ENCODE measurements around the gene CYP4V2. TPM values are rescaled to one million over a fixed set of nuclear protein-coding genes. Genes with fewer than 3 reads are reported as not detected.
A peak's percentile ranks its signal among the peaks of the same experiment; 100 is the strongest.

CYP4V2 gene
- total RNA-seq, 1 experiment from 2014 or later = 43.3 TPM

DNA sequence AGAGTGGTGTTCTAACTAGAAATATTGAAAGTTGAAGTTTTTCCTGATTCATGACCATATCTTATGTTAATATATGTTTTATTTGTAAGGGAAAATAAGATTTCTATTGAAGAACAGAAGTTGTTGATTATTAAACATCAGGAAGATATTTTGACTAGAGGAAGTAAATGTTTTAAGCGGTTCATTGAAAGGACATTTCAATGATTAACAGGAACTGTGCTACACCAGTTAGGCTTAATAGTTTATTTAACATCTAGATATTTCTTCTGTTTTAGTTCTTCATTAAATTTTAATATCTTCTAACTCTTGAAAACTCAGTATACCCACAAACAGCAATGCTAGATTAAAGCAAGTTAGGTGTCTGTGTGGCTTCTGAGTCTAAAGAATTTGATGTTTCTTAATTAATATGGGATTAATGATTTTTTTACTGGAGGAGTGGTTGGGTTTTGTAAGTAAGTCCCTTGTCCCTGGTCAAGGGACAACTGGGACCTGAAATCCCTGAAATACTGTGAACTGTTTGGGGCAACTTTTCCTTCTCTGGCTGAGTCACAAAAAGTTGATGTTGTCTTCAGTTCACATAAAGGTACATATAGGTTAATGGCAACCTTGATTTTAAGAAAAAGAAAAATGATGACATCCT, 42.9 kb upstream of the CYP4V2 start:
- intact Hi-C loops (cut with micrococcal nuclease; ENCODE audit: unreplicated experiment) = loop anchor here (5.0 kb wide), 2 partner anchors 41 to 44 kb away; partner anchors contain the start of gene CYP4V2
- Mint-ChIP-seq H3K27me3 (ENCODE audit: unreplicated experiment) (no peaks in the 10 kb centered on the region), H3K9me3 (ENCODE audit: low read depth, unreplicated experiment) (no peaks in the 10 kb centered on the region), H3K27ac (ENCODE audit: unreplicated experiment) (peak overlapping the region; percentile 99), H3K4me1 (ENCODE audit: low read depth, unreplicated experiment) (peaks cover 25% of the 10 kb centered on the region), H3K36me3 (ENCODE audit: insufficient read depth, unreplicated experiment) (peaks cover 62% of the 10 kb centered on the region), H3K4me3 (ENCODE audit: low read depth, unreplicated experiment) (peak overlapping the region; percentile 75)
- DNase-seq = no peak
- BruUV-seq (replicated peaks) = no TSS peak
- CTCF ChIA-PET = no interaction called here
- TF ChIP-seq, protein P1, sequence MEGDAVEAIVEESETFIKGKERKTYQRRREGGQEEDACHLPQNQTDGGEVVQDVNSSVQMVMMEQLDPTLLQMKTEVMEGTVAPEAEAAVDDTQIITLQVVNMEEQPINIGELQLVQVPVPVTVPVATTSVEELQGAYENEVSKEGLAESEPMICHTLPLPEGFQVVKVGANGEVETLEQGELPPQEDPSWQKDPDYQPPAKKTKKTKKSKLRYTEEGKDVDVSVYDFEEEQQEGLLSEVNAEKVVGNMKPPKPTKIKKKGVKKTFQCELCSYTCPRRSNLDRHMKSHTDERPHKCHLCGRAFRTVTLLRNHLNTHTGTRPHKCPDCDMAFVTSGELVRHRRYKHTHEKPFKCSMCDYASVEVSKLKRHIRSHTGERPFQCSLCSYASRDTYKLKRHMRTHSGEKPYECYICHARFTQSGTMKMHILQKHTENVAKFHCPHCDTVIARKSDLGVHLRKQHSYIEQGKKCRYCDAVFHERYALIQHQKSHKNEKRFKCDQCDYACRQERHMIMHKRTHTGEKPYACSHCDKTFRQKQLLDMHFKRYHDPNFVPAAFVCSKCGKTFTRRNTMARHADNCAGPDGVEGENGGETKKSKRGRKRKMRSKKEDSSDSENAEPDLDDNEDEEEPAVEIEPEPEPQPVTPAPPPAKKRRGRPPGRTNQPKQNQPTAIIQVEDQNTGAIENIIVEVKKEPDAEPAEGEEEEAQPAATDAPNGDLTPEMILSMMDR (IDR thresholded peaks at IDR 0.05; ENCODE audit: unreplicated experiment) = no peak

DNA sequence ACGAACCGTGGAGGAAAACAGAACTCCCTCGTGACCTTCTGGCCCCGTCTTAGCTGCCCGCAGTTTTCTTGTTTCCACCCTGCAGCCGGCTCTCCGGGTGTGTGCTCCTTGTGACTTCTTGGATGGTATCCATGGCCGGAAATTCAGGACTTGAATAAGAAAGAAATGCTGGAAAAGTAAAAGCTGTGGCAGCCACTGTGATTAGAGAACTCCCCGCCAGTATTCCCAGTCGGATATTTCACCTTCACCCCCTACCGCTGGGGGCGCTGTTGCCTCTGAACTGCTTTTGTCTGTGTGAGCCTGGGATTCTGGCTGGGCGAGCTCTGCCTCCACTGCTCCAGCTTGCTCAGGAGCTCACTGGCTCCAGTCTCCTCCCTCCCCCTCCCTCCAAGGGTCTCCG, 41.5 kb upstream of the CYP4V2 start:
- CTCF ChIA-PET = interaction anchor here (0.8 to 1.4 kb wide), 4 partner anchors 13 to 82 kb away, joined by 3 to 6 read pairs (median 4); no protein-coding TSS in a partner anchor

DNA sequence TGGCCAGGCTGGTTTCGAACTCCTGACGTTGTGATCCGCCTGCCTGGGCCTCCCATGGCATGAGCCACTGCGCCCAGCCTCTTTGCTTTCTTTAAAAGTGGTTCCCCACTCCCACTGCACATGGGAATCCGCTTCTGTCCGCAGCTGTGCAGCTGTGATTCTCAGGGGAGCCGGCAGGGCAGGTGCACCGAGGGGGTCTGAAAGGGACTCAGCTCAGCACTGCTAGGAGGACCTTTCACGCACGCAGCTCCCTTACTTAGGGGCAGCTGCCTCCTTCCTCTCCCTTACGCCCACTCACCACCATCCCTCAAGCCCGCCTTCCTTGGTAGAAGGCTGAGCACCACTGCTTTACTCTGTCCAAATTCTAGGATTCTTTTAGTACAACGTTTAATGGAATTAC, 40.4 kb upstream of the CYP4V2 start:
- no TSS peak for BruUV-seq (replicated peaks)
- Mint-ChIP-seq H3K9me3 (ENCODE audit: low read depth, unreplicated experiment) (no peaks in the 10 kb centered on the region), H3K27ac (ENCODE audit: unreplicated experiment) (no peak overlapping the region), H3K36me3 (ENCODE audit: insufficient read depth, unreplicated experiment) (peaks cover 55% of the 10 kb centered on the region), H3K27me3 (ENCODE audit: unreplicated experiment) (no peaks in the 10 kb centered on the region), H3K4me1 (ENCODE audit: low read depth, unreplicated experiment) (peaks cover 19% of the 10 kb centered on the region), H3K4me3 (ENCODE audit: low read depth, unreplicated experiment) (peak overlapping the region; percentile 75)
- CTCF ChIA-PET = no interaction called here
- TF ChIP-seq, protein P1 (IDR thresholded peaks at IDR 0.05; ENCODE audit: unreplicated experiment) = no peak
- DNase-seq = no peak
- intact Hi-C loops (cut with micrococcal nuclease; ENCODE audit: unreplicated experiment) = no loop called here

More for the DNA sequence above, 41.5 kb upstream of the CYP4V2 start:
- TF ChIP-seq, protein P1 (IDR thresholded peaks at IDR 0.05; ENCODE audit: unreplicated experiment) = peak; percentile 73
- peak; percentile 89 for DNase-seq
- Mint-ChIP-seq H3K27ac (ENCODE audit: unreplicated experiment) (peak overlapping the region; percentile 99), H3K4me1 (ENCODE audit: low read depth, unreplicated experiment) (peaks cover 25% of the 10 kb centered on the region), H3K36me3 (ENCODE audit: insufficient read depth, unreplicated experiment) (peaks cover 57% of the 10 kb centered on the region), H3K27me3 (ENCODE audit: unreplicated experiment) (no peaks in the 10 kb centered on the region), H3K9me3 (ENCODE audit: low read depth, unreplicated experiment) (no peaks in the 10 kb centered on the region), H3K4me3 (ENCODE audit: low read depth, unreplicated experiment) (peak overlapping the region; percentile 75)
- BruUV-seq (replicated peaks) = no TSS peak
- intact Hi-C loops (cut with micrococcal nuclease; ENCODE audit: unreplicated experiment) = loop anchor here (5.0 kb wide), 2 partner anchors 42 to 43 kb away; partner anchors contain the start of gene CYP4V2

DNA sequence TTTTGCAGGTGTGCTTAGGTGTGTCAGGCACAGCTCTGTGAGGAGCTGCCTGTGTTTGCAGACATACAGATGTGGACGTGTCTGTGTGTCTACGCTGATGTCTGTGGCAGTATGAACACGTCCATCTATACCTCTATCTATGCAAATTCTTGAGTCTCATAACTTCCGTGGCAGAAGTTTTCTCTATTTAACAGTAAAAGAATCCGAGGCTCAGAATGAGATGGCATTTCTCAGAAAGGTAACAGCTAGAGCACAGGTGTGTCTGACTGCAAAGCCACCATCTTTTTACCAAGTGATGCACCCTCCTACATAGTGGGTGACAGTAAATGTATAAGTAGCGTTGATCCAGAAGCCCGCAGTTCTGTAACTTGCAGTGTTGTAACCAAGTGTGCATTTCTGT, 39.9 kb upstream of the CYP4V2 start:
- no TSS peak for BruUV-seq (replicated peaks)
- DNase-seq = no peak
- Mint-ChIP-seq H3K27me3 (ENCODE audit: unreplicated experiment) (no peaks in the 10 kb centered on the region), H3K9me3 (ENCODE audit: low read depth, unreplicated experiment) (no peaks in the 10 kb centered on the region), H3K4me3 (ENCODE audit: low read depth, unreplicated experiment) (peak overlapping the region; percentile 75), H3K4me1 (ENCODE audit: low read depth, unreplicated experiment) (peaks cover 13% of the 10 kb centered on the region), H3K27ac (ENCODE audit: unreplicated experiment) (no peak overlapping the region), H3K36me3 (ENCODE audit: insufficient read depth, unreplicated experiment) (peaks cover 54% of the 10 kb centered on the region)
- CTCF ChIA-PET = no interaction called here
- intact Hi-C loops (cut with micrococcal nuclease; ENCODE audit: unreplicated experiment) = no loop called here
- TF ChIP-seq, protein P1 (IDR thresholded peaks at IDR 0.05; ENCODE audit: unreplicated experiment) = no peak

All from Calu3 (cell line).